Stimulated activated CD4-positive, alpha-beta T cell treated with anti-CD3 and anti-CD28 coated beads, Interleukin-2, amount 100 ng/mL, for 4 hours (primary cell): ENCODE data around the gene DBP.
"Not testable (repeated sequence)": the region's sequence is repeated elsewhere in the genome, so short reads cannot be mapped to it uniquely, and the experiment has no call there.

ENCODE experiments used
- DNase-seq: peaks from one replicate; pipeline ENCODE4 v3.0.0-alpha.2; 2020; ENCODE audit warnings: low read depth

The DBP gene, protein sequence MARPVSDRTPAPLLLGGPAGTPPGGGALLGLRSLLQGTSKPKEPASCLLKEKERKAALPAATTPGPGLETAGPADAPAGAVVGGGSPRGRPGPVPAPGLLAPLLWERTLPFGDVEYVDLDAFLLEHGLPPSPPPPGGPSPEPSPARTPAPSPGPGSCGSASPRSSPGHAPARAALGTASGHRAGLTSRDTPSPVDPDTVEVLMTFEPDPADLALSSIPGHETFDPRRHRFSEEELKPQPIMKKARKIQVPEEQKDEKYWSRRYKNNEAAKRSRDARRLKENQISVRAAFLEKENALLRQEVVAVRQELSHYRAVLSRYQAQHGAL

GRCh38 chr19:48636859-48637448 is at the start of gene DBP:
Gene DBP (minus strand): TSS chr19:48637379. CDS start chr19:48636994, 385 bp downstream.
- no peak for DNase-seq

GRCh38 chr19:48686637-48687036 is 49.5 kb upstream of the DBP start:
- DNase-seq = not testable (repeated sequence)

DNA sequence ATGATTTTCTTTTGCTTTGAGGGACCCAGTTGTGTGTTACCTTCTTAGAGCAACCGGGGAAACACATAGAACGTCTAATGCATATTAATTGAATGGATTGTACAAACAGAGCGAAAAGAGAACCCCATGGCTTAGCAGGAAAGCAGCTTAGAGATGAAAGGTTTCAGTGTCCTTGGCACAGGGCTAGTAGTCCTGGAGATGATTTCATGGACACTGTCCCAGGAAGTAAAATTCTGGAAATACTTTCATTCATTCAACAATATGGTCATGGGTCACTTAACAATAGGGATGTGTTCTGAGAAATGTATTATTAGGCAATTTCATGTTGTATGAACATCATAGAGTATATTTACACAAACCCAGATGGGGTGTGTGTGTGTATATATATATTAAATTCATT is 48.9 kb upstream of the DBP start:
- no peak for DNase-seq

DNA sequence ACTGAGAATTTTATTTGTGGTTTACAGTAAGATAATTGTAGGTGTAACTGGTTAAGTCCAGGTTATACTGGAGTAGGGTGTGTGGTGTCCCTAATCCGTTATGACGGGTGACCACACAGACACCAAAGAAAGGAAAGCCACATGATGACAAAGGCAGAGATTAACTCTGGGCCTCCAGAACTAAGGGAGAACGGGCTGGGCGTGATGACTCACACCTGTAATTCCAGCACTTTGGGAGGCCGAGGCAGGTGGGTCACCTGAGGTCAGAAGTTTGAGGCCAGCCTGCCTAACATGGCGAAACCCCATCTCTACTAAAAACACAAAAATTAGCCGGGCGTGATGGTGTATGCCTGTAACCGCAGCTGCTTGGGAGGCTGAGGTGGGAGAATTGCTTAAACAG is 48.4 kb upstream of the DBP start:
- DNase-seq = no peak

DNA sequence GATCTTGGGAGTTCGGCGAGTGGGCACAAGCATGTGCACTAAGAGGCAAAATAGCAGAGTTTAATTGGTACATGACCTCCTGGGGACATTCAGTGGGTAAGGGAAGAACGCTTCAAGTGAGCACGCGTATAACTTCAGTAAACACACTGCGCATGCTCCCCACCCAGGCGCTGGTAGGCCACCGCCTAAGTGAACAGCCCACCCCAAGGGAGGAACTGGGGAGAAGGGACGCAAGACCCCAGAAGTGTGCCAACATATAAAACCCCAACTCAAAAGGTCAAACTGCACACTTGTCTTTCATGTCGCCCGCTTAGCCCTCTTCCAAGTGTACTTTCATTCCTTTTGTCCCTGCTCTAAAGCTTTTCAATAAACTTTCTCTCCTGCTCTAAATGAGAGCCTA is 46.2 kb upstream of the DBP start:
- DNase-seq = peak; percentile 13

GRCh38 chr19:48681127-48681470 is 43.9 kb upstream of the DBP start:
- no peak for DNase-seq

GRCh38 chr19:48680436-48681126 is 43.4 kb upstream of the DBP start:
- no peak for DNase-seq

DNA sequence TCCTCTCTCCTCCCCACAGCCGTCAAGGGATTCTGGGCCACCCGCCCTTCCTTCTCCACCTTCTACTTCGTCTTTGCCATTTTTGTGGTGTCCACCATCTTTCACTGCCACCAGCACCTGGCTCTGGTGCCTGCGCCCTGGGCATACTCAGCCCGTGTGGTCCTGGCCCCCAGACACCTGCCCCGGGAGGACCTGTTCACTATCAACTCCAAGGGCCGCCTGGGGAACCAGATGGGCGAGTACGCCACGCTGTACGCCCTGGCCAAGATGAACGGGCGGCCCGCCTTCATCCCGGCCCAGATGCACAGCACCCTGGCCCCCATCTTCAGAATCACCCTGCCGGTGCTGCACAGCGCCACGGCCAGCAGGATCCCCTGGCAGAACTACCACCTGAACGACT is 42.8 kb upstream of the DBP start:
- DNase-seq = not testable (repeated sequence)

DNA sequence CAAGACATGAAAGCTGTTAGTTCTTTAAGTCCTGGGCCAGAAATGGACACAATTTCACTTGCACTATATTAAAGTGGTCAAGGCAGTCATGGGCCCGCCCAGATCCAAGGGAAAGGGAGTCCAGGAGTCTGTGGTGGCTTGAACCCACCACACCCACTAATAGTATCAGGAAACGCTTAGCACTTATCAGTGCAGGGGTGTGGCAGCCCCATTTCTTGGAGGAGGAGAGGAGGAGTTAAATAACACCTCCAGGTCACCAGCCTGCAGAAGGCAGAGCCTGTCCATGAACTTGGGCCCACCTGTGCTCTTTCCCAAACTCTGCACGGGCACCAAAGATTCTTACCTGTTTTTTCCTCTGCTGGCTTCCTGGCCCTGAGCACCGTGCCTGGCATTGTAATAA is 41.0 kb upstream of the DBP start:
- DNase-seq = no peak

DNA sequence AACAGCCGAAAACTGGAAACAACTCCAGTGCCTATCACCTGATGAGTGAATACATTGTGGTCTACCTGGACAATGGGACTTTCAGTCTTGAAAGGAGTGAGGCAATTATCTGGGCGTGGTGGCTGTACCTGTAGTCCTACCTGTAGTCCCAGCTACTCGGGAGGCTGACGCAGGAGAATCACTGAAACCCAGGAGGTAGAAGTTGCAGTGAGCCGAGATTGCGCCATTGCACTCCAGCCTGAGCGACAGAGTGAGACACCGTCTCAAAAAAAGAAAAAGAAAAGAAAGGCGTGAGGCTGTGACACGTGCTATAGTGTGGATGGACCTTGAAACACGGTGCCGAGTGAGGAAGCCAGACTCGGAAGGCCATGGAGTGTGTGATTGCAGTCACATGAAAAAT is 39.7 kb upstream of the DBP start:
- no peak for DNase-seq

DNA sequence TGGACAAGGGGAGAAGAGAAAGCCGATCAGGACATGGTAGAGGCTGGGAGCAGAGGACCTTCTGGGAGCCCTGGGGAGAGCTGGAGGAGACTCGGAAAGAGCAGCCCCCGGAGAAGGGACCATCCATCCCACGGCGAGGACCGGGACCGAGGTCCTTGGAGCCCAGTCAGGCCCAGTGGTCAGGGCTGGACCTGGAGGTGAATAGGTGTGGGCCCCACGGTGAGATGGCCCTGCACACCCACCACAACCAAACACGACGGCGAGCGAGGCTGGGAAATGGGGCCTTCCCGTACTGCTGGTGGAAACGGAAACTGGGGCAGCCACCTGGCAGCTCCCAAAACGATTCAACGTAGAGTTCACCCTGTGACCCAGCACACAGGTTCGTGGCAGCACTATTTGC is 39.3 kb upstream of the DBP start:
- DNase-seq = no peak

DNA sequence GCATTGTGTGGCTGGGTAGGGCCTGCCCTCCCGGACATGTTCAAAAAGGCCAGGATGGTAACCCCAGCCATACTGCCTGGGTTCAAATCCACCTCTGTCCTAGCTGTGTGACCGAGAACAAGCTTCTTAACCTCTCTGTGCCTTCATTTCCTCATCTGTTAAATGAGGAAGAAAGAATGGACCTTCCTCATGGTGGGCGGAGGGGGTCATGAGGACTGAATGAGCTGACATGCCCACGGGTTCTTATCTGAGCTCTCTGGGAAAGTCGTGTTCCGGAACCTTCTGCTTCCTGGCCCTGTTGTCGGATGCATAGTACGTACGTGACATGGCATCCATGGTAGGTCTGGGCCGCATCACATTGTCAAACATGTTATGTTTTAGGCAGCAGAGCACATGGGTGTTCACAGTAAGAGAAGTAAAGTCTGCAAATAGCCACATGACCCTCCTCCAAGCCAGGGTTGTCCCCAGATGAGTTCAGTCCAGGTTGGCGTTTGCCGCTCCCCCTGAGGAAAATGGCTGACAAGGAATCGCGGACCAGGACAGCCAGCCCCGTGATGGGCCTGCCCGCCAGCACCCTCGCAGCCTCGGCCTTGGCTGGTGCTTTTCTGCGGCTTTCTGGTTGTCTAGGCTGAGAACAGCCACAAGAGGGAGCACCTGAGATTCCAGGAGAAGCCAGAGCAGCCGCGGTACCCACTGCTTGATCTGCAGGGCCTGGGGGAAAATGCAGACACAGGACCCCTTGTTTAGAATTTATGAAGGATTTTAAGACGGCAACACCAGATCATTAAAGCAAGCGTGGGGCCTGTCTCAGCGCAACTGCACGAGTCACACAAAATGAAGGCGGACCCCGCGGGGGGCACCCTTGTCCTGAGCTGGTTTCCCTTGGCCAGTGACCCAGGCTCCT is 38.0 kb upstream of the DBP start:
- DNase-seq = peak; percentile 65

GRCh38 chr19:48674216-48674809 is 37.1 kb upstream of the DBP start:
- no peak for DNase-seq

- DNase-seq = no peak
Observed at GRCh38 chr19:48673436-48674100, 36.4 kb upstream of the DBP start.

- no peak for DNase-seq
Observed at GRCh38 chr19:48672994-48673393, 35.8 kb upstream of the DBP start, which contains the start of gene NTN5. Gene NTN5 (minus strand): TSS chr19:48673017. CDS start chr19:48670986, 2,031 bp downstream.

GRCh38 chr19:48671446-48671995 is 34.3 kb upstream of the DBP start:
- no peak for DNase-seq

GRCh38 chr19:48670699-48671445 is 33.7 kb upstream of the DBP start:
- DNase-seq = no peak

DNA sequence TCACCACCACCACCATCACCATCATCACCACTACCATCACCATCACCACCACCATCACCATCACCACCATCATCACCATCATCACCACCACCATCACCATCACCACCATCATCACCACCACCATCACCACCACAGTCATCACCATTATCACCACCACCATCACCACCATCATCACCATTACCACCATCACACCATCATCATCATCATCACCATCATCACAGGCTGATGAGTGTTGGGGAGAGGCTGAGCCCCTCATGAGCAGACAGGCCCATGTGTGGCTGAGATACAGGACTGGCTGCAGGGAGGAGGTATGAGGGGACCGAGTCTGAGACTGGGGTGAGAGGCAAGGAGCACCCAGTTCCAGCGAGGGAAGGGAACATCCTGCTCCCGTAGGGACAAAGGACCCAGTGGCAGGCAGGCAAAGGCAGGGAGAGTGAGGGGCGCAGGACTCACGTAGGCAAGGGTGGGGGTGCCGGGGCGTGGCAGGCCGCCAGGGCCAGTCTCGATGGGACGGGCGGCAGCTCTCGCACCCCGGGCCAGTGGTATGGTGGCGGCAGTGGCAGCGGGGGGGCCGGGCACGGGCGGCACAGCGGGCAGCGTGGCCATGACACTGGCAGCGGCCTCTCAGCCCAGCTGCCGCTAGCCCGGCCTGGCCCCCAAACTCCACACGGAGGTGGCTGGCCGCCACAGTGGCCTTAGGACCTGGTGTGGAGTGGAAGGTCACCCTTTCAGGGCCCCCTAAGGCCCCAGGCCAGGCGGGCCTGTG is 32.9 kb upstream of the DBP start:
- DNase-seq = no peak

- DNase-seq = no peak
Observed at GRCh38 chr19:48668761-48669160, 31.6 kb upstream of the DBP start.

DNA sequence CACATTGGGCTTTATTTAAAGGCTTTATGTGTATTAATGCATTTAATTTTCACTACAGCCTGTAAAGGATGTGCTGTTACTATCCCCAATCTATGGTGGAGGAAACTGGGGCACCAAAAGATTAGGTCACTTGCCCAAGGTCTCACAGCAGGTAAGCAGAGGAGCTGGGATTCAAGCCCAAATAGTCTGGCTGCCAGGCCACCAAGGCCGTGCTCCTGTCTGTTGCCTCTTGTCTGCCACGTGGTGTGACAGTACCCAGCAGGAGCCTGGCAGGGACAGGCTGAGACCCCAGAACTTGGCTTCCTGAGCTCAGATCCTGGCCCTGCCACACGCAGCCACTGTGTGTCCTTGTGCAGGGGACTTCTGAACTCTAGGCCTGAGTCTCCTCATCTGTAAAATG is 31.2 kb upstream of the DBP start:
- no peak for DNase-seq
